Islet of Langerhans (tissue), 1 donor: ENCODE measurements around the gene RELN.
"Not testable (repeated sequence)": the region's sequence is repeated elsewhere in the genome, so short reads cannot be mapped to it uniquely, and the experiment has no call there.

ENCODE experiments used
- FAIRE-seq: peaks from one replicate; lab custom pipeline; 2011; peaks lifted over from hg19 to GRCh38; lab: Jason Lieb, UNC

RELN gene

GRCh38 chr7:103989200-103989784, at the start of gene RELN:
TSS of gene RELN (minus strand) at chr7:103989658. CDS start at chr7:103989356, 302 bp downstream.
- no peak for FAIRE-seq

- no peak for FAIRE-seq
Measured at GRCh38 chr7:104038136-104038535, 48.7 kb upstream of the RELN start.

- FAIRE-seq, result not testable (repeated sequence)
Measured at GRCh38 chr7:104036889-104037288, 47.4 kb upstream of the RELN start.

DNA sequence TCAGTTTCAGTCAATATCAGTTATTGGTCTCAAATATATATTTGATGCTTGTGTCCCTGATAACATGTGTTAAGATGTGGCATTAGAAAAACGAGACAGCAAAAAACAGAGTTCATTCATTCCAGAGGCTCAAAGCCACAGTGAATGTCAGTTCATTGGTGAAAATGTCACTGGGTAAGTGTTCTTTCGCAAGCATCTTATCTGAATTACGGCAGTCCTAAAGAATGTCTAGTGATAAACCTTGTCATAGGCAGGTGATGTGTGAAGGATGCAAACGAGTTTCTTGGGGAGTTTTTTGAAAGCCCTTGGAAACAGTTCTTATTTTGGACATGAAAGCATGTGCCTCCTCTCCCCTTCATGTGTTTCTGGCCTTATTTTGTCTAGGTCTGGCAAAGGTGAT, 45.9 kb upstream of the RELN start:
- no peak for FAIRE-seq

GRCh38 chr7:104034679-104035078, 45.2 kb upstream of the RELN start:
- no peak for FAIRE-seq

GRCh38 chr7:104033837-104034236, 44.4 kb upstream of the RELN start:
- FAIRE-seq, result no peak

DNA sequence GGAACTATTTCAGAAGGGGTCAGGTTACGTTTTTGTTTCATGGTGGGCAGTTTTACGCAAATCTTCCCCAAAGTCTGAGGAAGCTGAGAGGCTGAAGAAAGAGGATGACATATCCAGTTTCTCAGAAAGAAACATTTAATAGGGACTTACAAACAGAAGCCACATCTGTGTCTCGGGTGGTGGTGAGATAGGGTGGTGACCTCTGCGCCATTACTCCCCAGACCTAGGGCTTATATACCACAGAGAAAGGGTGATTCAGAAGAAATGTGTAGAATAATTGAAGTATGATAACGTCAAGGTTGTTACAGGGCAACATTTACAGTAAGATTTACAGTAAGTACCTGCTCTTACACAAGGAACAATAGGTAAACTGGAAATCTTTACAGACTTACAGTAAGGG, 43.0 kb upstream of the RELN start:
- FAIRE-seq, result no peak

GRCh38 chr7:104029765-104030164, 40.3 kb upstream of the RELN start:
- no peak for FAIRE-seq

- FAIRE-seq, result no peak
Measured at GRCh38 chr7:104024632-104025031, 35.2 kb upstream of the RELN start.

GRCh38 chr7:104023100-104023499, 33.6 kb upstream of the RELN start:
- no peak for FAIRE-seq

- no peak for FAIRE-seq
Measured at GRCh38 chr7:104018425-104018824, 29.0 kb upstream of the RELN start.

DNA sequence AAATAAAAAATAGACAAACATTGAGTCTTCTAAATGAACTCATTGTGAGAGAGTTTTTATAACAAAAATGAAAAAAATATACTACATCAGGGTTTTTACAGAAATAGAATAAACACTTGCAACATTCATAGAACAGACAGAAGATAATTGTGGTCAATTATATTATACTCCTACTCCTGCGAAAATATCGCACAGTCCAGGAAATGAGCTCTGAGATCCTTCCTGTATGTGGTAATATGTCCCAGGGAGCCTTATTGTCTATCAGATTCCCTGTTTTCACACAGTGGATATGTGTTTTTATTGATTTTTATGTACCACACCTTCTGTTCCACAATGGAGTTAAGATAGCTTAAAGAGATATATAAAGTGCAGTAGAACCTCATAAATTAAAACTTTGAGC, 27.5 kb upstream of the RELN start:
- FAIRE-seq, result peak; percentile 5

DNA sequence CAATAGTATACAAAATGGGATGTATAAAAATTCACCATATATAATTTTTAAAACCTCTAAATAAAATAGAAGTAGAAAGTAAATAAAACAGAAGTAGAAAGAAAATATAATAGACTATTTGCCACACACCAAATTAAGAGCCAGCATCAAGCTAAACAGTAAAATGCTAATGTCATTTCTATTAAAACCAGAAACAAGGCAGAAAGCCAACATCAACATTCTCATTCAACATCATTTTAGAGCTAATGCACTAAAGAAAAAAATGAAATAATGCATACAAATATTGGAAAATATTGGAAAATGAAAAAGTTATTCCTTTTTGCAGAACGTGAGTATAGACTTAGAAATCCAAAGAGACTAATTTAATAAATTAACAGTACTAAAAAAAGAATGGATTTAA, 23.4 kb upstream of the RELN start:
- peak; percentile 41 for FAIRE-seq

- FAIRE-seq, result no peak
Measured at GRCh38 chr7:104011829-104012228, 22.4 kb upstream of the RELN start.

DNA sequence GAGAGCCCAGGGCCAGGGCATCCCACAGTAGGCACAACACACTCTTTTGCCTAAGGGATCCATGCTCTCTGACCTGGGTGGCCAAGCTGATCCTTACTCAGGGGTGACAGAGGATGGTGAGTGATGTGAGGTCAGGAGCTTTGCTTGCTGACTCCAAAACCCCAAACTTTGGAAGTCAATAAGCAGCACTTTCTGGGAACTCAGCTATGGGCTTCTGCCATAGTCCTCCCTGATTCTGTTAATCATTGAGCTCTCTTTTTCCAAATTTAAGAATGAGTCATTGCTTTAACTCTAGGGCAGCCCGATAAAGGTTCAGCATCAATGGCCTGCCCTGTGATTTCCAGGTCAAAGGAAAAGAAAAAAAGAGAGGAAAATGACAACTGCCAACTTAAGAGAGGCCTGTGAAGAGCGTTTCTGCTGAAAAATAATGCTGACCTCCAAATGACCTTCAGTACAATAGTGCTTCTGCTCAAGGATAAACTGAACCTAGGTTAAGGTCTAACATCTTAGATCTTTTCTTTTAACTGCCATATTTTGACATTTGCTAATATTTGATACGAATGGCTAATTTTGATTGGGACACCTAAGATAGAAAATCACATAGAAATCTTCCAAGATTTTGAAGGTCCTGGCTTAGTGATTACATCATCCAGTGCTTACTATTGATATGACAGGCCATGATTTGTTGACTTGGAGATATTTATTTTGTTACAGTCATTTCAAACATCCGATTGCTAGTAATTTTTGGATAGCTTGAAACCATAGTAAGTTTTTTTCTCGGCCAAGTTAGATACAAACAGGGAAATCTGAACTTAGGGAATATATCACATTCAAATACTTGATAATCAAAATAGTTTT, 20.8 kb upstream of the RELN start:
- FAIRE-seq, result no peak

DNA sequence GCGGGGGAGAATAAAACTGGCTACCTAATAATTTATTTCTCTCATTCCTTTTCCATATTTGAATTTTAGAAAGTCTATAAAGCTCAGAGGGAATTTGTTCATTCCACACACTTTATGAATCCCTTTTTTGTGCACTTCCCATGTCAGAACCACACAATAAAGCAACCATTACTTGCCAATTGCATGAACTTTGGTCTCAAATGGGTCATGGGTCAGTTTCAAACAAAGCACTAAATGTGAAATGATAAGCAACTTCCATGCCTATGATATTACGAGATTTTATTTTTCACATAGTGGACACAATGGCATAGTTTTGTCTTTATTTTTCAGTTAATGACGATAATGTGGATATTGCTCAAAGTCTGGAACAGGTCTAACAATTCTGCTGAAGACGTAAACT, 18.6 kb upstream of the RELN start:
- FAIRE-seq, result no peak

GRCh38 chr7:104007614-104008013, 18.2 kb upstream of the RELN start:
- FAIRE-seq, result no peak

GRCh38 chr7:104005197-104005596, 15.7 kb upstream of the RELN start:
- FAIRE-seq, result no peak

- FAIRE-seq, result no peak
Measured at GRCh38 chr7:103996639-103997038, 7.2 kb upstream of the RELN start.

DNA sequence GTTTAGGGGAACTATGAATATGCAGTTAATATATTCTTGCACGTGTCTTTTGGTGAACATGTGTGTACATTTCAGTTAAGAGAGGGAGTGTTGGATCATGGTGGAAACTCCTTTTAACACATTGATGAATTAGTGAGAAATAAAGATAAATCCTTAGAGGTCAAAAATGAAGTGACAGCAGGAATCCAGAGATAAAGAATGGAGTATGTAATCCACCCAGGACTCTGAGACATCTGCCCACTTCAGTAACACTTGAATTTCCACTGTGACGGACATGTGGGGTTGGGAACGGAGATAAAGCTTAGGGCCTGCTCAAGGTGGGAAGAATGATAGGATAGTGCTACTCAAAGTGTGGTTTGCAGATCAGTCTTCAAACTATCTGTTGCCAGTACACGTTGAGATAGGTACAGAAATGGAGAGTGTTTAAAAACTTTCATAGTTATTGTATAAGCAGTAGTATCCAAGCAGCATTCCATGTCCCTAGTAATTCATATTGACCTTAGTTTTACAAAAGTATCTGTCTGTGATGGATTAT, 6.6 kb upstream of the RELN start:
- FAIRE-seq, result no peak

- FAIRE-seq, result no peak
Measured at GRCh38 chr7:103995554-103995953, 6.1 kb upstream of the RELN start.

DNA sequence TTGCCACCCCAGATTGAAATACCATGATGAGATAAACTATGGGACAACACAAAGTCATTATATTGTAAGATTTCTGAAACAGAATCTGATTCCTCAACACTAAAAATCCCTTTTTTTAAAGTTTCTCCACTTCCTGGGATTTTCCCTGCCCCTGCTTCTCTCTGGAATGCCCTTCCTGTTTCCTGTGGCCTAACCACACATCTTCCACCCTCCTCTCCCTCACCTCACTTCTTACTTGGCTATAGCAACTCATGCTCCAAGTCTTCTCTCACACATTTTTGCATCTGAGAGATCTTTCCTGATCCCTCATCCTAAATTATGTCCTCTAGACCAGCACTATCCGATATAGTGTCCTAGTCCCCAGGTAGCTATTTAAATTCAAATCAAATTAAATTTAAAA, 4.1 kb upstream of the RELN start:
- FAIRE-seq, result no peak

DNA sequence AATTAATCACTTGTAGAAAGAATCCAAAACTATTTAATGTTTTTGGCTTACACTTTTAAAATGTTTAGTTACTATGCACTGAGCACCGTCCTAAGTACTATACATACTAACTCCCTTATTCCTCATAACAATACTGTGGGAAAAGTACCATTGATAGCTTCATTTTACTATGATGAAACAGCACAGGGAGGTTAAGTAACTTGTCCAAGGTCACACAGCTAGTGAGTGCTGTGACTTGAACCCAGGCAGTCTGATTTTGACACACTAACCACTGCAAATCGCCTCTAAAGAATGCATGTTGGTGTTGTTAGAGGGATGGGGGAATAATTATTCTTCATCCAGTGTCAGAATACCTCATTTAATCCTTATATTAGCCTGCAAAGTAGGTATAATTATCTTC, 1.9 kb upstream of the RELN start:
- no peak for FAIRE-seq

- FAIRE-seq, result no peak
Measured at GRCh38 chr7:103990991-103991390, 1.5 kb upstream of the RELN start.
